Hepatocyte (in vitro differentiated cells): ENCODE results near the gene EPHB3.

ENCODE experiments used
- EZH2 ChIP-seq: fragments of 200-600 bp; sonication (generic); IDR thresholded peaks from 2 replicates; pipeline ENCODE4 v1.6.1; 2016; ENCODE audit warnings: antibody characterized with exemption, mild to moderate bottlenecking, borderline replicate concordance
- EZH2phosphoT487 ChIP-seq: fragments of 200-600 bp; sonication (generic); IDR thresholded peaks from one replicate; pipeline ENCODE4 v1.6.1; 2018; ENCODE audit warnings: antibody characterized with exemption, mild to moderate bottlenecking, low read depth, moderate library complexity; ENCODE audit not compliant: unreplicated experiment, severe bottlenecking
- TF ChIP-seq, protein P1 (sequence below): fragments of 200-600 bp; sonication (generic); IDR thresholded peaks from 2 replicates; pipeline ENCODE4 v1.5.1; 2016; ENCODE audit warnings: antibody characterized with exemption, mild to moderate bottlenecking; ENCODE audit not compliant: poor library complexity

DNA sequence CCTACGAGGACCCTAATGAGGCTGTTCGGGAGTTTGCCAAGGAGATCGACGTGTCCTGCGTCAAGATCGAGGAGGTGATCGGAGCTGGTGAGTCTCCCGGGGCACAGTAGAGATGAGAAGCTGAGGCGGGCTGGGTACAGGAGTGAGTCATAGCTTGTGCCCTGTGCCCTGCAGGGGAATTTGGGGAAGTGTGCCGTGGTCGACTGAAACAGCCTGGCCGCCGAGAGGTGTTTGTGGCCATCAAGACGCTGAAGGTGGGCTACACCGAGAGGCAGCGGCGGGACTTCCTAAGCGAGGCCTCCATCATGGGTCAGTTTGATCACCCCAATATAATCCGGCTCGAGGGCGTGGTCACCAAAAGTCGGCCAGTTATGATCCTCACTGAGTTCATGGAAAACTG is 17.9 kb downstream of the EPHB3 start:
- TF ChIP-seq, protein P1, sequence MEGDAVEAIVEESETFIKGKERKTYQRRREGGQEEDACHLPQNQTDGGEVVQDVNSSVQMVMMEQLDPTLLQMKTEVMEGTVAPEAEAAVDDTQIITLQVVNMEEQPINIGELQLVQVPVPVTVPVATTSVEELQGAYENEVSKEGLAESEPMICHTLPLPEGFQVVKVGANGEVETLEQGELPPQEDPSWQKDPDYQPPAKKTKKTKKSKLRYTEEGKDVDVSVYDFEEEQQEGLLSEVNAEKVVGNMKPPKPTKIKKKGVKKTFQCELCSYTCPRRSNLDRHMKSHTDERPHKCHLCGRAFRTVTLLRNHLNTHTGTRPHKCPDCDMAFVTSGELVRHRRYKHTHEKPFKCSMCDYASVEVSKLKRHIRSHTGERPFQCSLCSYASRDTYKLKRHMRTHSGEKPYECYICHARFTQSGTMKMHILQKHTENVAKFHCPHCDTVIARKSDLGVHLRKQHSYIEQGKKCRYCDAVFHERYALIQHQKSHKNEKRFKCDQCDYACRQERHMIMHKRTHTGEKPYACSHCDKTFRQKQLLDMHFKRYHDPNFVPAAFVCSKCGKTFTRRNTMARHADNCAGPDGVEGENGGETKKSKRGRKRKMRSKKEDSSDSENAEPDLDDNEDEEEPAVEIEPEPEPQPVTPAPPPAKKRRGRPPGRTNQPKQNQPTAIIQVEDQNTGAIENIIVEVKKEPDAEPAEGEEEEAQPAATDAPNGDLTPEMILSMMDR = no peak
- TF ChIP-seq EZH2 (no peak), EZH2phosphoT487 (no peak)
